HepG2 (cell line): ENCODE data around the gene LAMA5. TPM values are rescaled to one million over a fixed set of nuclear protein-coding genes. Genes with fewer than 3 reads are reported as not detected.
A peak's percentile ranks its signal among the peaks of the same experiment; 100 is the strongest.

Source experiments
- E2F5 ChIP-seq: sonication (generic); formaldehyde crosslinking; conservative IDR thresholded peaks from 2 replicates; pipeline ENCODE4 v1.4.0; 2020; ENCODE audit warnings: missing genetic modification reagents
- FOXA1 ChIP-seq, 2 experiments: fragments of 450-650 bp in 1 of 2; sonication (generic) in 1 of 2; formaldehyde crosslinking in 1 of 2; IDR thresholded peaks; 2 replicates each; pipeline versions ENCODE4 v1.4.0 to v1.6.1; 2016 to 2020; ENCODE audit warnings: missing genetic modification reagents in 1 of 2
- GPN1 ChIP-seq: sonication (generic); formaldehyde crosslinking; IDR thresholded peaks from 2 replicates; pipeline ENCODE4 v1.5.1; 2020; ENCODE audit warnings: missing genetic modification reagents, borderline replicate concordance
- IRF2 ChIP-seq: IDR thresholded peaks from 2 replicates; pipeline ENCODE4 v1.6.1; 2018; ENCODE audit warnings: missing genetic modification reagents, missing compliant biosample characterization
- MBD4 ChIP-seq: IDR thresholded peaks from 2 replicates; pipeline ENCODE4 v1.6.1; 2012; ENCODE audit warnings: low read length, inconsistent platforms, borderline replicate concordance
- NCOA5 ChIP-seq: sonication (generic); formaldehyde crosslinking; IDR thresholded peaks from 2 replicates; pipeline ENCODE4 v1.4.0; 2020; ENCODE audit warnings: missing genetic modification reagents
- NFKB2 ChIP-seq: sonication (generic); formaldehyde crosslinking; IDR thresholded peaks from 2 replicates; pipeline ENCODE4 v1.4.0; 2020; ENCODE audit warnings: missing genetic modification reagents, borderline replicate concordance
- NR2F2 ChIP-seq: IDR thresholded peaks from 2 replicates; pipeline ENCODE4 v1.6.1; 2012; ENCODE audit warnings: low read depth, inconsistent platforms, borderline replicate concordance
- PPARG ChIP-seq: conservative IDR thresholded peaks from 2 replicates; pipeline ENCODE4 v1.6.1; 2016; ENCODE audit warnings: missing biosample characterization, missing genetic modification reagents
- REPIN1 ChIP-seq: sonication (generic); formaldehyde crosslinking; IDR thresholded peaks from 2 replicates; pipeline ENCODE4 v1.8.0; 2022; ENCODE audit warnings: missing genetic modification reagents, low read depth, mild to moderate bottlenecking, borderline replicate concordance
- RORA ChIP-seq: sonication (generic); formaldehyde crosslinking; IDR thresholded peaks from 2 replicates; pipeline ENCODE4 v1.5.0; 2020; ENCODE audit warnings: mild to moderate bottlenecking, missing genetic modification reagents, moderate library complexity
- SNAI1 ChIP-seq: sonication (generic); formaldehyde crosslinking; IDR thresholded peaks from 2 replicates; pipeline ENCODE4 v1.5.0; 2020; ENCODE audit warnings: mild to moderate bottlenecking, missing genetic modification reagents, borderline replicate concordance
- ZNF12 ChIP-seq: sonication (generic); formaldehyde crosslinking; IDR thresholded peaks from 2 replicates; pipeline ENCODE4 v1.5.0; 2020; ENCODE audit warnings: missing genetic modification reagents
- ZNF251 ChIP-seq: sonication (generic); formaldehyde crosslinking; IDR thresholded peaks from 2 replicates; pipeline ENCODE4 v1.9.0; 2021; ENCODE audit warnings: mild to moderate bottlenecking, missing genetic modification reagents
- ZNF414 ChIP-seq: sonication (generic); formaldehyde crosslinking; IDR thresholded peaks from 2 replicates; pipeline ENCODE4 v1.5.0; 2020; ENCODE audit warnings: missing genetic modification reagents
- ZNF543 ChIP-seq: sonication (generic); formaldehyde crosslinking; IDR thresholded peaks from 2 replicates; pipeline ENCODE4 v1.4.0; 2020; ENCODE audit warnings: mild to moderate bottlenecking, missing genetic modification reagents
- ZNF570 ChIP-seq: sonication (generic); formaldehyde crosslinking; IDR thresholded peaks from 2 replicates; pipeline ENCODE4 v1.4.0; 2020; ENCODE audit warnings: mild to moderate bottlenecking, missing genetic modification reagents, borderline replicate concordance
- ZNF607 ChIP-seq: sonication (generic); formaldehyde crosslinking; IDR thresholded peaks from 2 replicates; pipeline ENCODE4 v1.5.1; 2020; ENCODE audit warnings: missing genetic modification reagents, mild to moderate bottlenecking, borderline replicate concordance
- ZNF616 ChIP-seq: sonication (generic); formaldehyde crosslinking; IDR thresholded peaks from 2 replicates; pipeline ENCODE4 v1.5.0; 2020; ENCODE audit warnings: low read depth, mild to moderate bottlenecking, missing genetic modification reagents
- ZNF674 ChIP-seq: sonication (generic); formaldehyde crosslinking; IDR thresholded peaks from 2 replicates; pipeline ENCODE4 v1.5.0; 2020; ENCODE audit warnings: low read depth, mild to moderate bottlenecking, missing genetic modification reagents
- ZNF784 ChIP-seq: sonication (generic); formaldehyde crosslinking; IDR thresholded peaks from 2 replicates; pipeline ENCODE4 v1.5.1; 2020; ENCODE audit warnings: missing genetic modification reagents, mild to moderate bottlenecking, borderline replicate concordance
- polyA plus RNA-seq, 8 experiments: library from polyadenylated mRNA; depleted of rRNA in 3 of 8; stranded (reverse) in 7 of 8; unstranded in 1 of 8; fragments of >200 nt; fragmentation: Illumina TruSeq in 4 of 8; extraction: Trizol in 4 of 8; gene quantifications; 2 replicates each; pipeline versions ENCODE4 v1.2.1 to v1.2.3, GENCODE V29; 2011 to 2016; ENCODE audit warnings: low read depth in 4 of 8, missing spikeins in 1 of 8, mixed read lengths in 1 of 8; ENCODE audit not compliant: insufficient read depth in 1 of 8
- total RNA-seq, 5 experiments: library from RNA; depleted of rRNA; stranded (reverse); fragments of >200 nt; fragmentation: Illumina TruSeq; extraction: Trizol; gene quantifications; 2 replicates each; pipeline ENCODE4 v1.2.3, GENCODE V29; 2016; ENCODE audit warnings: low read depth in 1 of 5
- TF ChIP-seq, protein P1 (sequence below): sonication (generic); formaldehyde crosslinking; IDR thresholded peaks from 2 replicates; pipeline ENCODE4 v1.4.0; 2020; ENCODE audit warnings: missing genetic modification reagents
- TF ChIP-seq, protein P2 (sequence below): IDR thresholded peaks from 2 replicates; pipeline ENCODE4 v1.6.1; 2016; ENCODE audit warnings: low read depth

Gene LAMA5
- total and polyA plus RNA-seq, 2 of the 13 experiments (the other 11 are each of a cell fraction or from before 2014, with no cell fraction given) = 21.0 to 44.7 TPM

DNA sequence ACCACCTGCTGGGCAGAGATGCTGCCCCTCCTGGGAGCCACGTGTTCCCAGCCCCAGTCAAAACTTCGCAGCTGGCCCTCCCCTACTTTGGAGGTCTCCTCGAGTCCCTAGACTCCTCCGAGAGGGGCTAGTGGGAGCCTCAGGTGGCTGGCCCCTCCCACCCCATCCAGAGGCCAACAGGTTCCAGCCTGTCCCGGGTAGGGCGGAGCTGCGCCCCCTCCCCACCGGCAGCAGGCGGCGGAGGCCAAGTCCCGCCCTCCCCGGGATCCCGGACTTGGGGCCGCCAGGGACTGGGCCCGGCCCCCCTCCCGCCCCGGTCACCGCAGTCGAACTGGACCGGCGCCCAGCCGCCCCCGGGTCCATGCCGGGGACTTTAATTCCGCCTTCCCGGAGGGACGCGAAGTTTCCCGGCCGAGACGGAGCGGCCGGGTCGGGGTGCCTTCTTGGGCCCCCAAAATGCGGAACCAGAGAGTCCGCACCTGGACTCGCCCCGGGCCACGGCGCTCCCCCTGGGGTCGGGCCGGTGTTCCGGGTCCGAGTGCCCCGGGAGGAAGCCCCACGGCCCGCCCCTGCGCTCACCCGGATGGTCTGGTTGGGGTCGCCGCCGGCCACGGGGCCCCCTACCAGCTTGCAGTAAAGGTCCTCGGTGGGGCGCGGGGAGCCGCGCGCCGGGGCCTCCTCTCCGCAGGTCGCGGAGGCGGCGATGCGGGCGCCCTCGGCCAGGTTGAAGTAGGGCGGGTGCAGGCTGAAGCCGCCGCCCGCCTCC is 559 bp downstream of the LAMA5 start (continued):
- TF ChIP-seq NR2F2 (no peak), ZNF607 (CRISPR knock-in tag) (no peak), REPIN1 (CRISPR knock-in tag) (0 out of 2 replicates have a peak, but pooled peaks have one; percentile 18), RORA (no peak), ZNF12 (no peak), ZNF414 (CRISPR knock-in tag) (no peak; the same call in 1 of the 2 replicates), NFKB2 (CRISPR knock-in tag) (peak; percentile 17; the same call in 1 of the 2 replicates), FOXA1 (IDR thresholded peaks at IDR 0.05) (no peak), FOXA1 (CRISPR knock-in tag; IDR thresholded peaks at IDR 0.05) (no peak), SNAI1 (CRISPR knock-in tag) (no peak), ZNF784 (no peak), IRF2 (CRISPR knock-in tag) (0 out of 2 replicates have a peak, but pooled peaks have one; percentile 1), ZNF674 (CRISPR knock-in tag) (no peak), GPN1 (CRISPR knock-in tag) (peak; percentile 19; the same call in 1 of the 2 replicates), ZNF543 (0 out of 2 replicates have a peak, but pooled peaks have one; percentile 28), ZNF570 (CRISPR knock-in tag) (no peak), MBD4 (no peak), PPARG (CRISPR knock-in tag) (peak; percentile 34; the same call in 1 of the 2 replicates), ZNF251 (CRISPR knock-in tag) (no peak), NCOA5 (no peak), ZNF616 (no peak), E2F5 (CRISPR knock-in tag) (0 out of 2 replicates have a peak, but pooled peaks have one; percentile 10)
- TF ChIP-seq, protein P1, sequence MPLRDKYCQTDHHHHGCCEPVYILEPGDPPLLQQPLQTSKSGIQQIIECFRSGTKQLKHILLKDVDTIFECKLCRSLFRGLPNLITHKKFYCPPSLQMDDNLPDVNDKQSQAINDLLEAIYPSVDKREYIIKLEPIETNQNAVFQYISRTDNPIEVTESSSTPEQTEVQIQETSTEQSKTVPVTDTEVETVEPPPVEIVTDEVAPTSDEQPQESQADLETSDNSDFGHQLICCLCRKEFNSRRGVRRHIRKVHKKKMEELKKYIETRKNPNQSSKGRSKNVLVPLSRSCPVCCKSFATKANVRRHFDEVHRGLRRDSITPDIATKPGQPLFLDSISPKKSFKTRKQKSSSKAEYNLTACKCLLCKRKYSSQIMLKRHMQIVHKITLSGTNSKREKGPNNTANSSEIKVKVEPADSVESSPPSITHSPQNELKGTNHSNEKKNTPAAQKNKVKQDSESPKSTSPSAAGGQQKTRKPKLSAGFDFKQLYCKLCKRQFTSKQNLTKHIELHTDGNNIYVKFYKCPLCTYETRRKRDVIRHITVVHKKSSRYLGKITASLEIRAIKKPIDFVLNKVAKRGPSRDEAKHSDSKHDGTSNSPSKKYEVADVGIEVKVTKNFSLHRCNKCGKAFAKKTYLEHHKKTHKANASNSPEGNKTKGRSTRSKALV (CRISPR knock-in tag) = peak; percentile 91; the same call in 1 of the 2 replicates
- TF ChIP-seq, protein P2, sequence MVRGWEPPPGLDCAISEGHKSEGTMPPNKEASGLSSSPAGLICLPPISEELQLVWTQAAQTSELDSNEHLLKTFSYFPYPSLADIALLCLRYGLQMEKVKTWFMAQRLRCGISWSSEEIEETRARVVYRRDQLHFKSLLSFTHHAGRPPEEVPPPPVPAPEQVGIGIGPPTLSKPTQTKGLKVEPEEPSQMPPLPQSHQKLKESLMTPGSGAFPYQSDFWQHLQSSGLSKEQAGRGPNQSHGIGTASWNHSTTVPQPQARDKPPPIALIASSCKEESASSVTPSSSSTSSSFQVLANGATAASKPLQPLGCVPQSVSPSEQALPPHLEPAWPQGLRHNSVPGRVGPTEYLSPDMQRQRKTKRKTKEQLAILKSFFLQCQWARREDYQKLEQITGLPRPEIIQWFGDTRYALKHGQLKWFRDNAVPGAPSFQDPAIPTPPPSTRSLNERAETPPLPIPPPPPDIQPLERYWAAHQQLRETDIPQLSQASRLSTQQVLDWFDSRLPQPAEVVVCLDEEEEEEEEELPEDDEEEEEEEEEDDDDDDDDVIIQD = peak; percentile 41; the same call in 1 of the 2 replicates
